Ovary (tissue), 3 donors: ENCODE results near the gene MRPL48.

ENCODE experiments used
- EP300 ChIP-seq: sonication (generic); formaldehyde crosslinking; IDR thresholded peaks from one replicate; pipeline ENCODE4 v1.6.1; 2017; ENCODE audit warnings: antibody characterized with exemption
- POLR2A ChIP-seq: fragments of 450-650 bp; IDR thresholded peaks from one replicate; pipeline ENCODE4 v1.6.1; 2017; ENCODE audit warnings: antibody characterized with exemption, mild to moderate bottlenecking, moderate library complexity
- TF ChIP-seq, protein P1 (sequence below), 3 donors: fragments of 450-650 bp in 2 of 3; fragments of 200-600 bp in 1 of 3; IDR thresholded peaks; one replicate each; pipeline versions ENCODE4 v1.5.1 to v1.8.0; 2016 to 2022; ENCODE audit warnings: antibody characterized with exemption in 3 of 3, mild to moderate bottlenecking in 1 of 3
- donor health status: DM: no; HTN: no; CAD: no.

DNA sequence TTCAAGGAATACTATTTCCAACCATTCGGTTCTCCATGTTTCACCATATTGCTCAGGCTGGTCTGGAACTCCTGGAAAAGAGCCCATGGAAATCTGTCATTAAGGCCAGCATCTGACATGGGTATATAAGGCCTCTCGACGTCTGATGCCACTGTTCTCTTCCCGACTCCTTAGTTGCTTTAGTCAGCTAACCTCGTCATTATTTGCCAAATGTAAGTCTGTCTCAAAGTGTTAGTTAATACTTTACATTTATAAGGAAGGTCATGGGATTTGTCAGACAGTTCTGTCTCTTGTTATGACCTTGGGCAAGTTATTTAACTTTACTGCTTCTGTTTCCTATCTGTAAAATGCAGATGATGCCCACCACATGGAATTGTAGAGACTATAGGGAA lies 1.6 kb downstream of the MRPL48 start:
- TF ChIP-seq, protein P1, sequence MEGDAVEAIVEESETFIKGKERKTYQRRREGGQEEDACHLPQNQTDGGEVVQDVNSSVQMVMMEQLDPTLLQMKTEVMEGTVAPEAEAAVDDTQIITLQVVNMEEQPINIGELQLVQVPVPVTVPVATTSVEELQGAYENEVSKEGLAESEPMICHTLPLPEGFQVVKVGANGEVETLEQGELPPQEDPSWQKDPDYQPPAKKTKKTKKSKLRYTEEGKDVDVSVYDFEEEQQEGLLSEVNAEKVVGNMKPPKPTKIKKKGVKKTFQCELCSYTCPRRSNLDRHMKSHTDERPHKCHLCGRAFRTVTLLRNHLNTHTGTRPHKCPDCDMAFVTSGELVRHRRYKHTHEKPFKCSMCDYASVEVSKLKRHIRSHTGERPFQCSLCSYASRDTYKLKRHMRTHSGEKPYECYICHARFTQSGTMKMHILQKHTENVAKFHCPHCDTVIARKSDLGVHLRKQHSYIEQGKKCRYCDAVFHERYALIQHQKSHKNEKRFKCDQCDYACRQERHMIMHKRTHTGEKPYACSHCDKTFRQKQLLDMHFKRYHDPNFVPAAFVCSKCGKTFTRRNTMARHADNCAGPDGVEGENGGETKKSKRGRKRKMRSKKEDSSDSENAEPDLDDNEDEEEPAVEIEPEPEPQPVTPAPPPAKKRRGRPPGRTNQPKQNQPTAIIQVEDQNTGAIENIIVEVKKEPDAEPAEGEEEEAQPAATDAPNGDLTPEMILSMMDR (IDR thresholded peaks at IDR 0.05): no peak
- TF ChIP-seq POLR2A (no peak), EP300 (no peak)
